GM19043 (cell line): ENCODE data around the gene DNAJA3.
"Not testable (repeated sequence)": the region's sequence is repeated elsewhere in the genome, so short reads cannot be mapped to it uniquely, and the experiment has no call there.

ENCODE experiments used
- ATAC-seq: cut with Tn5 transposase; IDR thresholded peaks from one replicate; pipeline ENCODE4 v1.9.1; 2021; ENCODE audit warnings: low read depth; ENCODE audit not compliant: unreplicated experiment

Gene DNAJA3

DNA sequence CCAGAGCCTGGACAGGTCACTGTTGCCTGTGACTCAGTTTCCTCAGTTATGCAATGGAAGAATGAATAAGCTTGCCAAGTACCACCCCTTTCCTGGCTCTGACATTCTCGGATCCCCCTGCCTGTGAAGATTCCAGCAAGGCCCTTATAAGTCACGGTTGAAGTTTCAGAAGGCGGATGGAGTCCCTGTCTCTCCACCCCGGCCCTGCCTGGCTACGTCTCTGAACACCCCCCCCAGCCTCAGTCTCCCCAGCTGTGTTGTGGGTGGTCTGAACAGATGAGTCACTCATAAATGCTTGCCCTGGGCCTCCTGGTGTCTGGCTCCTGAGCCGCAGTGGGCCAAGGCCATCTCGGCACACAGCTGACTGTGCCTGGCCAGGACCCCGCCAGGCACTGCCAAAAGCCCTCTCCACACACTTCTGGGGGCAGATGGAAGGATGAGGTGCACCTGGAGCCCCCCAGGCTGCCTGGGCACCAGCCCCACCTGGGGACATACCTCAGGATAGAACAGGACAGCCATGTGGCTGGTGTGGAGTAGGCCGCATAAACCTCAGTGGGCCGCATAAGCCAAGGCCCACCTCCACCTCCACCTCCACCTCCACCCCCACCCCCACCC is 38.6 kb upstream of the DNAJA3 start:
- no peak for ATAC-seq

DNA sequence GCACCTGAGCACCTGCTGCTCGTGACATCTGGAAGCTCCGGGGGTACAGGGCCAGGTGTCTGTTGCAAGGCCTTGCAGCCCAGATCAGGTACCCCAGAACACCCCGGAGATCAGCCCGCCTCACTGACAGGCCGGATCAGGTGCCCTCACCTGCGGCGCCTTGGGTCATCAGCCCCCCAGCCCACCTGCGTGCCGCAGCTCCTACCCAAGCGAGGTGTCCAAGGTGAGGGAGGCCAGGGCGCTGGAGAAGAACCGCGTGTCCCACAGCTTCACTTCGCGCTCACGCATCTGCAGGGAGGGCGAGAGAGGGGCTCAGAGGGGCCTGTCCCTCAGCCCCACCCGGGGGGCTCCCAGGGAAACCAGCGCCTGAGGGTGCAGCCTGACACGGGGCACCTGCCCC is 37.9 kb upstream of the DNAJA3 start:
- no peak for ATAC-seq

DNA sequence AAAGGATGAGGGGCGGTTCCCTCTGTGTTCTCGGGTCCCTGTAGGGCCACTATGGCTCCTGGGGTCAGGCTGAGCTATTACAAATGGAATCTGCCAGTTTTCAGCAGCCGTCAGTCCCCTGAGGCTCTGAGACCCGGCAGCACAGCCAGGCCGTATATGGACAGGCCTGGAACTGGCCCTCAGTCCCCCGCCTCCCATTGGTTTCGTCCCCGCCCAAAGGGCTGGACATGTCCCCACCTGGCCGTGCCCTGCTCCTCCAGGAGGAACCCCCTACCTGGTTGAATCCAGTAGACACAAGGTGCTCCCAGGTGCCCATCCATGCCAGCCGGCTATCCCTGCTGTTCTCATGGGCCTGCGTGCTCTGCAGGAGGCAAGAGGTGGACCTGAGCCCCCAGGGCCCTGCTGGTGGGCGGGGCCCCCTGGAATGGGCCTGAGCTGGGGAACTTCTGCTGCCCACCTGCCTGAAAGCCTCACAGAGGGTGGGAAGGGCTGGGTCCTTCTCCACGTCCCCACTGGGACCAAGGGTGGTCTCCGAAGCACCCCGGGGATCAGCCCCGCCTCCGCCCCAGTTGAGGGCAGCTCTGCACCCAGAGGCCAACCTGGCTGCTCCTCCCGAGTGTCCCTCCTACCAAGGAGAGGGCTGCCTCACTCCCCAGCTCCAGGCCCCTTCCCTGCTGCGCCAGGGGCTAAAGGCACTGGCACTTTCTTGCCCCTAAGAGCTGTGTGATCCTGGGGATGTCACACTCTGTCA is 37.2 kb upstream of the DNAJA3 start:
- no peak for ATAC-seq

DNA sequence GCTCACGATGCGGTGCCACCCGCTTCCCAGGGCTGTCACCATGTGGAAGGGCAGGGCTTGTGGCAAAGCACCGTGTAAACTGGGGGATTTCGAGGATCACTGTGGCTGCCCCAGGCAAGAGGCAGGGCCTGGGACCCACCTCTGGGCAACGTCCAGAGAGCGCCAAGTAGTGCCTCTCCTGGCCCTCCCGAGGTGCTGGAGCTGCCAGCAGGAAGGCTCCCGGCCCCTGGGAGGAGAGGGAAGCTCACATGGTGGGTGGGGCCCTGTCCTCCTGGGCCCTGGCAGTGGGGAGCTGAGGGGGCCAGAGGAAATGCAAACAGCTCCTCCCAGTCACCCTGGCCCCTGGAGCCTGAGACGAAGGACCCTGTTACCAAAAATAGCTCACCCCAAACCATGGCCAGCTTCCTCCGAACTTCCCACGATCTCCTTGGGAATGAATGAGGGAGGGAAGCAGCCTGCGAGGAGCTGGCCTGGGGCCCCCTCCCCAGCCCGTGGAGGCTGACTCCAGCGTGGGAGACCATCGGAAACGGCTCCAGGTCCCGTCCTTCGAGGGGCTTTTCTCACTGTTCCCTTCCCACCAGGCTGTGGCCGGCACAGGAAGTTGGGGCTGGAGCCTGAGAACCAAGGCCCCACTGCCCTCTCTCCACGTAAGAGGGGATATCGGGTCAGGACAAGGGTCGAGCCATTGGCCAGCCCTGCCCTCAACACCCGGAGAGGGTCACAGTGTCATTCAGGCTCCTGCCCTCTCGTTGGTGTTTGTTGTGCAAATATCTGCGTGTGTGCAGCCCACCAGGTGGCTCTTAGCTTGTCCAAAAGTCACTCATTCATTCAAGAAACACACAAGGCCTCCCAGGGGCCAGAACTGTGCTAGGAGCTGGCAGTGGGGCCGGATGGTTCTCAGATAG is 36.4 kb upstream of the DNAJA3 start:
- ATAC-seq = no peak

- no peak for ATAC-seq
Observed at GRCh38 chr16:4390266-4391260, 35.1 kb upstream of the DNAJA3 start.

DNA sequence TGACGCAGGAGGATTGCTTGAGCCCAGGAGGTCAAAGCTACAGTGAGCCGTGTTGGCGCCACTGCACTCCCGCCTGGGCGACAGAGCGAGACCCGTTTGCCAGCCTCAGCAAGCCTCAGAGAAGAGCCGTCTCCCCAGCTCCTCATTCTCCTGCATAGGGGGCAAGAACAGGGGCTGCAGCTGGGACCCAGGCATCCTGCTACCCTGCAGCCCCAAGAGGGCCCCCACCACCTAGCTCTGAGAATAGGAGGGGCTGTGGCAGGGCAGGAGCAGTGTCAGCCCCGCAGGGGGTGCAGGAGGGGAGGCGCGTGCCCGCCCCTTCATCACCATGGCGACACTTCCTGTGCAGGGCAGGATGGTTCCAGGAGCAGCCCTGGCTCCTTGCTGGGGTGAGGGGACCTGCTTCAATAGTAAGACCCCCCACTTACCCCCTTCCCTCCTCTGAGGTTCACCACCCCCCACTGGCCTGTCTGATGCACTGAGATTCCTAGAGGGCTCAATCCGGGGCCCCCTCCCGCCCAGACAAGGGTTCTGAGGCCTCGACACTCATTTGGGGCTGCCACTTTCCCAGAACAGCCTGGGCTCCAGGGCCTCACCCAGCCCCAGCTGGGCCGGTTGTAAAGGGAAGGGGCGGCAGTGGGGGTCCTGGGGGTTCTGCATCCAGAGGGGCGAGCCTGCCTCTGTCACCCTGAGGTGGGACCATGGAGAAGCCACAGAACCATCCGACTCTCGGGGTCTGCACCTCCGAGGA is 33.9 kb upstream of the DNAJA3 start:
- ATAC-seq = no peak

GRCh38 chr16:4392382-4393239 is 33.1 kb upstream of the DNAJA3 start:
- ATAC-seq = no peak

DNA sequence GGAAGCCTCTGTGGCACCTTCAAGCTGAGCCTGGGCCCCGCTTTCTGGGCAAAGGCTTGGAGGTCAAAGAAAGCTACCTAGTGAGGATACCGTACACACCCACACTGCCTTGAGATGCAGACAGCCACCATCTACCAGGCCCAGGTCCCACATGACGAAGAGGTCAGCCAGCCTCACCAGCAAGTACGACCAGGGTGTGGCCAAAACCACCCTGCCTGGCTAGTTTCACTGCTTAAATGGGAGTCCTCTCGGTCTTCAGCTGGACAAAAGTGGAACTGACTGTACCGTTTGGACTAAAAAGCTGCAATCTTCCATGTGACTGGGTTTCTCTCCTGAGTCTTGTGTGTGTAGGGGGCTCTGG is 32.4 kb upstream of the DNAJA3 start:
- ATAC-seq = no peak

DNA sequence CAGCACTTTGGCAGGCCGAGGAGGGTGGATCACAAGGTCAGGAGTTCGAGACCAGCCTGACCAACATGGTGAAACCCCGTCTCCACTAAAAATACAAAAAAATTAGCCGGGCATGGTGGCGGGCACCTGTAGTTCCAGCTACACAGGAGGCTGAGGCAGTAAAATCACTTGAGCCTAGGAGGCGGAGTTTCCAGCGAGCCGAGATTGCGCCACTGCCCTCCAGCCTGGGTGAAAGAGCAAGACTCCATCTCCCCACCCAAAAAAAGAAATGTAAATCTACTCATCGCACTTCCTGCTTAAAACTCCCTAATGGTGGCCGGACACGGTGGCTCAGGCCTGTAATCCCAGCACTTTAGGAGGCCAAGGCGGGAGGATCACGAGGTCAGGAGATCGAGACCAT is 31.8 kb upstream of the DNAJA3 start:
- ATAC-seq = not testable (repeated sequence)

DNA sequence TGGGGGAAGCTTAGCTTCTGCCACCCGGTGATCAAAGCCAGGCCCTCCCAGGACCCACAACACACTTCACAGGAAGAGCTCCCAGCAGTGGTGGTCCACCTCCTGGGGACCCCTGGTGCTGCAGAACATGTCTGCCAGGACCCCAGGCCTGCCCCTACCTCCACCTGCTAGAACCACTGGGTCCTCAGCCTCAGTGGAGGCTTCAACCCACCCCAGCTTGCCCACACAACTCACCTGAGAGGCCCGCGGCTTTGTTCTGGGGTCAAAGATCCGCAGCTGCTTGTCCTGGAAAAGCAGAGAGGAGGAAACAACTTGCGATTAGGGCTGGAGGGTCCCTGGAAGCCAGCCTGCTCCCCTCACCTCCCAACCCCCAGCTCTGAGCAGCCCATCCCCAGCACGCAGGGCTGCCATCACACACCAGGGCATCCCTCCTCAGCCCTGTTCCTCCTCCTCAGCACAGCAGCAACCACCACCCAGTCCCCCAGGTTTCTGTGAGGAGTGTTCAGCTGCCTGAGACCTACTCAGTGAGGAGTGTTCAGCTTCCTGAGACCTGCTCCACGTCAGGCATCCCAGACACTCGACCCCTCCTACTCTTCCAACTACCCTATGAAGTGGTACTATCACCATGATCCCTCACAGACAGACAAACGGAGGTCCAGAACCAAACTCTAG is 30.5 kb upstream of the DNAJA3 start:
- no peak for ATAC-seq

GRCh38 chr16:4399001-4399730 is 26.5 kb upstream of the DNAJA3 start:
- ATAC-seq = no peak

GRCh38 chr16:4401094-4401501 is 24.6 kb upstream of the DNAJA3 start:
- no peak for ATAC-seq

DNA sequence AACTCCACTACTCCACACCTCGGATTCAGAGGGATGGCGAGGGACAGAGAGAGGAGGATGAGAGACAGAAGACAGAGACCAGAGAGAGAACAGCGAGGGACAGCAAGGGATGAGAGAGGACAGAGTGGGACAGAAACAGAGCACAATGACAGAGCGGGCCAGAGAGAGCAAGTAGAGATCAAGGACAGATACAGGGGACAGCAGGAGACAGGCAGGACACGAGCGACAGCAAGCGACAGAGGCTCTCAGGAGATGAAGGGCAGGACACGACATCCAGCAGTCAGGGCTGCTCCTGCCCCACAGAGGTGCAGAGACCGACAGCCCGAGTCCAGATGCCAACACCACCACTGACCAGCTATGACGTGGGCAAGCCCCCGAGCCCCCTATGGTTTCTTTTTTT is 24.2 kb upstream of the DNAJA3 start:
- ATAC-seq = no peak

DNA sequence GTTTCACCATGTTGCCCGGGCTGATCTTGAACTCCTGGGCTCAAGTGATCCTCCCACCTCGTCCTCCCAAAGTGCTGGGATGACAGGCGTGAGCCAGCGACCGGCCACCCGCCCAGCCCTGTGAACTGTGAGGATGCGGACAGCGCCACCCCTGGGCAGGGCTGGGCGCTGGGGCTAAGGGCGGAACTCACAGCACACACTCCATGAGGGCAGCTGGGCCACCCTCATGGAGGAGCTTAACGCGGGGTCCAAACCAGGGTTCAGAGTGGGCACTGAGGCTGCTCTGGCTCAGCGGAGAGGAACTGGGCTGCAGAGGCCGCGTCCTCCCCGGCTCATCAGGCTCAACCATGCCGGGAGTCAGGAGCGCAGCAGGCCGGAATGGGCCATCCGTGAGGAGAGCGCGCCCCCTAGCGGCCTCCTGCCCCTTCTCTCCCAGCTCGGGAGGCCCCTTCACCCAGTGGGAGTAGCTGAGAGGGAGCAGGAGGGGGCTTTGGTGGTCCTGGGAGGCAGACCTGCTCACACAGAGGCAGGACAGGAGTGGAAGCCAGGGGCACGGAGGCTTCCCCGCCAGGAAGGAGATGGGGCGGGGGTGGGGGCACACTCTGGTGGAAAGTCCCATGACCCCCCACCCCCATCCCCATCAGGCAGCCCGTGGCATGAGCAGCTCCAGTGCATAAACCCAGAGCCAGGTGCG is 23.1 kb upstream of the DNAJA3 start:
- ATAC-seq = no peak

DNA sequence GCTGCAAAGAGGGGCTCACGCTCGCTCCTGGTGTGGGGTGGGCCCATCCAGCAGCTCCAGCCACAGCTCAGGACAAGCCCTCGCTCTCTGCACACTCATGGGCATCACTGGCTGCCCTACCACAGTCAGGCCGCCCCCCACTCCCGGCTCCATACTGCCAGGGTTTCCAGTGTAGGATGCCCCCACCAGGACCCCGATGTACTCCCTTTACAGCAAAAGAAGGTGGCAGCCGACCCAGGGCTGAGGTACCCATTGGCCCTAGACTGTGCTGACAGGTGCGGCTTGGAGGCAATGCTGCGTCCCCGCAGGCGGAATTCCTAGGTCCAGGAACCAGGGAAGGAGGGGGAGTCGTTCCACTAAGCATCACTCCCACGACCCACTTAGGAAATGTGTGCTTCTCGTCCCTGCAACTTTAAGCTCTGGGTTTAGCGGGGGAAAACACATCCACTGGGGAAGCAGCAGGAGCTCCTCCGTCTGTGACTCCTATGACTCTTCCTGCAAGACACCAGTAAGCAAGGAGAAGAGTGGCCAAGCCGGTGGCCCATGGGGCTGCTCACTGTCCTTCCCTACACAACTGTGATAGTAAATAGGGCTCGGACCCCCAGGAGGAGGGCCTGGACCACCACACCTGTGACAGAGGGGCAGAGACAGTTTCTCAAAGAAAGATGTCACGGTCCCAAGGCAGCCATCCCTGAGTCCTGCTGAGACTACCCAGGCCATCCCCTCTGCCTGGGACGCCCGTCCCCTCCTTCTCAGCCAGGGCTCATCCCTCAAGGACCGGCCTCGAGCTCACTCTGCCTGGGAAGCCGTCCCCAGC is 22.3 kb upstream of the DNAJA3 start:
- ATAC-seq = no peak
